ENCODE data around the gene AXIN1. TPM values are rescaled to one million over a fixed set of nuclear protein-coding genes. Genes with fewer than 3 reads are reported as not detected.
"Not testable (repeated sequence)": the region's sequence is repeated elsewhere in the genome, so short reads cannot be mapped to it uniquely, and the experiment has no call there.

The AXIN1 gene
- polyA plus RNA-seq, 2 of the 4 experiments (the other 2 are of a cell fraction), result 8.7 to 19.3 TPM

DNA sequence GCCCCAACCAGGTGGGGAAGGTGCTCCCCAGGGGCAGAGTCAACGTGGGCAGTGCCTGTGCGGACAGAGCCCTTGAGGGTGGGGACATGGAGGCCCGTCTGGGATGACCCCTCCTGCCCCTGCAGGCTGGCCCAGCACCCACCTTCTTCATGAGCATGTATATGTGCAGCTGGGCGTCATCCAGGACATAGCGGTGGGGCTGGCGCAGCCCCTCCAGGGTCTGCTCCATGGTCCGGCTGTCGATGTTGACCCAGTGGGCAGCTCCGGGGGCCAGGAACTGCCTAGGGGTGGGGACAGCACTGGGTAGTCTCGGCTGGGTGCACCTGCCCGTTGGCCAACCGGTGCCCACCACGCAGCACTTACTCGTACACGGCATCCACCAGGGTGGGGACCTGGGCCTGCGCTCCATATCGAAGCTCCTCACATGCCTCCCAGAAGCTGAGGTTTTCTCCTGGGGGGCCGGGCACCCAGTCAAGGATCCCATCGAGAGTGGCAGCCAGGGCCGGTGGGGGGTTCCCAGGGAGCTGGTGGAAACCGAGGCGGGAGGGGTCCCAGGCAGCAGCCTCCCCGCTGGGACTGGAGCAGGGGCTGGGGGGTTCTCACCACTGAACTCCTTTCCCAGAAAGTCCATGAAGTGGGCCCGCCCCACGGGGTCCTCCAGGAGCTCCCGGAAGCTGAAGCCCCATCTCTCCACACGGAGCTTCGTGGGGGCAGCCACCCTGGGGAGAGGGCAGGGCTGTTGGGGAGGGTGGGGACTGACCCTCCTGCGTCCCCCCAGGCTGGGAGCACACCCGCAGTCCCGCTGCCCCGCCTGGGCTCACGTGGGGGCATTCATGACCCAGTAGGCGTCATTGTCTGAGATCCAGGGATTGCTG, 81.9 kb downstream of the AXIN1 start (continued):
- TF ChIP-seq TFCP2L1 (CRISPR knock-in tag; IDR thresholded peaks at IDR 0.05) (no peak), FOSB (CRISPR knock-in tag; IDR thresholded peaks at IDR 0.05) (no peak), JUN (IDR thresholded peaks at IDR 0.05) (no peak), POLR2AphosphoS2 (conservative IDR thresholded peaks at IDR 0.05; ENCODE audit: low read length) (no peak), BHLHE40 (IDR thresholded peaks at IDR 0.05; ENCODE audit: low read depth, low read length) (no peak), SREBF2 (IDR thresholded peaks at IDR 0.05) (no peak)

DNA sequence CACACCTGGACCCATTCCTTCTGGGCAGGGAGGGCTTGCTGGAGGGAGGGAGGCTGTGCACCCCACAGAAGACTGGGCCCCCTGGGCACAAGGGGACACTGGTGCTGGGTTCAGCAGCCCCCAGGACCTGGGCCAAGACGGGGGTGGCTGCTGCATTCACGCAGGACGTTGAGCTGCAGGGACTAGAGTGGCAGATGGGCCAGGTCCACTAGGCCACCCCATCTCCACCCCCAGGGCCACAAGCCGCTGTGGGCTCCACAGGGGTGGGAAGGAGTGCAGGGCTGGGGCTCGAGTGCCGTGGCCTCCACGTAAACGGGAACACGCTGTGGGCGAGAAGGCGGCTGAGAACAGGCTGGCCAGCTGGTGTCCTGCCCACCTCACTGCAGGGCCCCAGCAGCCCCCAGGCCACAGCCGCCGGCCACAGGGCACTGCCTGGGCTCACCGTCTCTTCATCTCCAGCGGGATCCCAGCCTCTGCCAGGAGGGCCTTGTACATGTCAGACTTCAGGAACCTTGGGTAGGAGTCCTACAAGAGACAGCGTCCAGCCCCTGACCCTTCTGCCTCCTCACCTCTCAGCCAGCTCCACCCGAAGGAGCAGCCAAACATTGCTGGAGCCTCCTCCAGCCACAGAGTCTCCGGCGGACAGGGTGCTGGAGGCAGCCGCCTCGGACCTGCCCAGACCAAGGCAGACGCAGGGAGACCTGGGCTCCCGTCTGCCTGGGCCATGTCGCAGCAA, 83.3 kb downstream of the AXIN1 start:
- TF ChIP-seq, protein P1, sequence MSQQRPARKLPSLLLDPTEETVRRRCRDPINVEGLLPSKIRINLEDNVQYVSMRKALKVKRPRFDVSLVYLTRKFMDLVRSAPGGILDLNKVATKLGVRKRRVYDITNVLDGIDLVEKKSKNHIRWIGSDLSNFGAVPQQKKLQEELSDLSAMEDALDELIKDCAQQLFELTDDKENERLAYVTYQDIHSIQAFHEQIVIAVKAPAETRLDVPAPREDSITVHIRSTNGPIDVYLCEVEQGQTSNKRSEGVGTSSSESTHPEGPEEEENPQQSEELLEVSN (IDR thresholded peaks at IDR 0.05; ENCODE audit: borderline replicate concordance, low read depth), result no peak
- TF ChIP-seq HDAC2 (IDR thresholded peaks at IDR 0.05), result no peak
- no peak for TF ChIP-seq POLR2A (IDR thresholded peaks at IDR 0.05; ENCODE audit: low read length)
- TF ChIP-seq SMC3 (IDR thresholded peaks at IDR 0.05), result no peak
- H3K27ac ChIP-seq, result no peak overlapping the region
- POLR2A ChIA-PET, result no interaction called here
- no peak overlapping the region for H3K4me2 ChIP-seq
- CTCF ChIA-PET, result interaction anchor here (0.8 kb wide), 1 partner anchor 30 kb away, joined by 4 read pairs; no protein-coding TSS in a partner anchor
- no peaks in the 10 kb centered on the region for H3K9me3 ChIP-seq
- DNase-seq (ENCODE audit: low read depth in 1 of 2, low spot score in 1 of 2), result no peak
- no peak overlapping the region for H3K4me3 ChIP-seq
- FAIRE-seq, result no peak
- ATAC-seq, result no peak
- 90% methylated on average over 20 of the region's 24 CpGs for WGBS (ENCODE audit: missing lambda C conversion rate)
- peaks cover 12% of the 10 kb centered on the region for H3K4me1 ChIP-seq

DNA sequence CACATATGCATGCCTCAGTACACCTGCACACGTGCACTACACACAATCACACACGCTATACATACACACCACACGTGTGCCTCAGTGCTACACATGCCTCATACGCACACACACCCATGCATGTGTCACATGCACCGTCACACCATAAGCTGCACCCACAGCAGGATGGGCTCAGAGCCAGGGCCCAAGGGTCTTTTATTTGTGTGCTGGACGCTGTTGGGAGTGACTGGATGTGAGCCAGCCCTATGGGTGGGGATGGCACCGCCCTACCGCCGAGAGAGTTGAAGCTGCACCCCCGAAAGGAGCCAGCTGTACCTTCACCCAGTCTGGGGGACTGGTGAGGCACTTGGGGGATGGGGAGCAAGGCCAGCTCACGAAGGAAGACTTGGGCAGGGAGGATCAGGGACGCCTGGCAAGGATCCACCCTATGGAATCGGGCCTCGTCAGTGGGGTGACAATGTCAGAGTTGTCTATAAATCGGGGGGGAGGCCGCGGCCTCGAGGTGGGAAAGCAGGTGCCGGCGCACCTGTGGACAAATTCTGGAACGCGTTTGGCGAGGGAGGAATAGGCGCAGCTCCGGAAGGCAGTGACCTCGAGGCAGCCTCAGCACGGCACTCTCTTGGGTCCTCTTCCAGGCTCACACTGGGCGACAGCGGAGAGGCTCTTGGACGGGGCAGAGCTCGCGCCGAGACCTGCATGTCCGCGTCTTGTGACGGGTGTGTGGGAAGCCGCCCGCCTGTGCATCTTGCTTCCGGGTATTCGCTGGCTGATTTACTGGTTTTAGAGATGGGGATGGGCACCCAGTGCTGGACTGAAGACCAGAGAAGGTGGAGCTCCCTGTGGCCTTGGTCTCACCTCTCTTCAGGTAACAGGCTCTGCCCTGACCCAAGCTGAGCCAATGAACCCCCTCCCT, 84.1 kb downstream of the AXIN1 start:
- no peak for FAIRE-seq
- DNase-seq (ENCODE audit: low read depth in 1 of 2, low spot score in 1 of 2), result no peak
- no peak for ATAC-seq
- no peak overlapping the region for H3K4me2 ChIP-seq
- H3K4me3 ChIP-seq, result no peak overlapping the region
- H3K4me1 ChIP-seq, result peaks cover 4% of the 10 kb centered on the region
- TF ChIP-seq, protein P2, sequence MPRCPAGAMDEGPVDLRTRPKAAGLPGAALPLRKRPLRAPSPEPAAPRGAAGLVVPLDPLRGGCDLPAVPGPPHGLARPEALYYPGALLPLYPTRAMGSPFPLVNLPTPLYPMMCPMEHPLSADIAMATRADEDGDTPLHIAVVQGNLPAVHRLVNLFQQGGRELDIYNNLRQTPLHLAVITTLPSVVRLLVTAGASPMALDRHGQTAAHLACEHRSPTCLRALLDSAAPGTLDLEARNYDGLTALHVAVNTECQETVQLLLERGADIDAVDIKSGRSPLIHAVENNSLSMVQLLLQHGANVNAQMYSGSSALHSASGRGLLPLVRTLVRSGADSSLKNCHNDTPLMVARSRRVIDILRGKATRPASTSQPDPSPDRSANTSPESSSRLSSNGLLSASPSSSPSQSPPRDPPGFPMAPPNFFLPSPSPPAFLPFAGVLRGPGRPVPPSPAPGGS (IDR thresholded peaks at IDR 0.05), result no peak
- TF ChIP-seq RCOR1 (IDR thresholded peaks at IDR 0.05; ENCODE audit: low read depth, low read length), result no peak
- TF ChIP-seq, protein P3, sequence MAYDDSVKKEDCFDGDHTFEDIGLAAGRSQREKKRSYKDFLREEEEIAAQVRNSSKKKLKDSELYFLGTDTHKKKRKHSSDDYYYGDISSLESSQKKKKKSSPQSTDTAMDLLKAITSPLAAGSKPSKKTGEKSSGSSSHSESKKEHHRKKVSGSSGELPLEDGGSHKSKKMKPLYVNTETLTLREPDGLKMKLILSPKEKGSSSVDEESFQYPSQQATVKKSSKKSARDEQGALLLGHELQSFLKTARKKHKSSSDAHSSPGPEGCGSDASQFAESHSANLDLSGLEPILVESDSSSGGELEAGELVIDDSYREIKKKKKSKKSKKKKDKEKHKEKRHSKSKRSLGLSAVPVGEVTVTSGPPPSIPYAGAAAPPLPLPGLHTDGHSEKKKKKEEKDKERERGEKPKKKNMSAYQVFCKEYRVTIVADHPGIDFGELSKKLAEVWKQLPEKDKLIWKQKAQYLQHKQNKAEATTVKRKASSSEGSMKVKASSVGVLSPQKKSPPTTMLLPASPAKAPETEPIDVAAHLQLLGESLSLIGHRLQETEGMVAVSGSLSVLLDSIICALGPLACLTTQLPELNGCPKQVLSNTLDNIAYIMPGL (CRISPR knock-in tag; IDR thresholded peaks at IDR 0.05; ENCODE audit: borderline replicate concordance), result no peak
- TF ChIP-seq, protein P4, sequence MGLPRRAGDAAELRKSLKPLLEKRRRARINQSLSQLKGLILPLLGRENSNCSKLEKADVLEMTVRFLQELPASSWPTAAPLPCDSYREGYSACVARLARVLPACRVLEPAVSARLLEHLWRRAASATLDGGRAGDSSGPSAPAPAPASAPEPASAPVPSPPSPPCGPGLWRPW (IDR thresholded peaks at IDR 0.05), result no peak
- TF ChIP-seq, protein P1 (IDR thresholded peaks at IDR 0.05; ENCODE audit: borderline replicate concordance, low read depth), result no peak
- 75% methylated on average over 35 of the region's 40 CpGs for WGBS (ENCODE audit: missing lambda C conversion rate)
- CTCF ChIA-PET, result no interaction called here
- no peaks in the 10 kb centered on the region for H3K9me3 ChIP-seq
- no peak overlapping the region for H3K27ac ChIP-seq
- POLR2A ChIA-PET, result no interaction called here

DNA sequence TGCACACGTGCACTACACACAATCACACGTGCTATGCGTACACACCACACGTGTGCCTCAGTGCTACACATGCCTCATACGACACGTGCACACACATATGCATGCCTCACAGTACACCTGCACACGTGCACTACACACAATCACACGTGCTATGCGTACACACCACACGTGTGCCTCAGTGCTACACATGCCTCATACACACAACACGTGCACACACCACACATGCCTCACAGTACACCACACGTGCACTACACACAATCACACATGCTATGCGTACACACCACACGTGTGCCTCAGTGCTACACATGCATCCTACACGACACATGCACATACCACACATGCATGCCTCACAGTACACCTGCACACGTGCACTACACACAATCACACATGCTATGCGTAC, 85.0 kb downstream of the AXIN1 start:
- CTCF ChIA-PET; H3K9me3 ChIP-seq; H3K4me3 ChIP-seq; POLR2A ChIA-PET; H3K4me2 ChIP-seq; ATAC-seq; DNase-seq (ENCODE audit: low read depth in 1 of 2, low spot score in 1 of 2); H3K4me1 ChIP-seq; H3K27ac ChIP-seq; FAIRE-seq: not testable (repeated sequence)
- 76% methylated on average over 17 of the region's 17 CpGs for WGBS (ENCODE audit: missing lambda C conversion rate)
